ENCODE results near the gene TRIM40. TPM values are rescaled to one million over a fixed set of nuclear protein-coding genes. Genes with fewer than 3 reads are reported as not detected.
A peak's percentile ranks its signal among the peaks of the same experiment; 100 is the strongest.

TRIM40 gene
- 1 to 10 TPM in 1 of 8 experiments, under 1 TPM in 3, not detected in 4; 0.22 to 1.3 (median 0.50) TPM for total RNA-seq

GRCh38 chr6:30135757-30136156 lies at the start of gene TRIM40:
TSS of gene TRIM40 (plus strand) at chr6:30136140. CDS start at chr6:30137037, 897 bp downstream.
- H3K4me3 ChIP-seq, result no peak within 1 kb of the TSS
- no peak within 1 kb of the TSS for H3K27ac ChIP-seq
- no peak for ATAC-seq (replicated peaks in 6 of 8)
- WGBS, 10 experiments, result 0 to 60% (median 53%) methylated on average over 1 to 4 of the region's 4 CpGs; no CpG with 5 or more reads in 3 of the 10 experiments
- no peaks in the 10 kb centered on the region for H3K4me1 ChIP-seq (replicated peaks in 1 of 2)
- in situ Hi-C loops (cut with MboI; ENCODE audit: low pct_unique_long_range_greater_than_20kb in 2 of 9, low sequenced_read_pairs in 9 of 9, unreplicated experiment in 9 of 9), result loop anchor here in 3 of 9 experiments (10.0 to 25.0 kb wide), 2 partner anchors 291 to 298 kb away; partner anchors contain the start of gene HLA-G (in 2 of the 3)

GRCh38 chr6:30087876-30088275 lies 48.1 kb upstream of the TRIM40 start:
- Histone ChIP-seq H3K27ac (no peak overlapping the region), H3K4me1 (replicated peaks in 1 of 2) (no peaks in the 10 kb centered on the region), H3K4me3 (no peak overlapping the region)
- in situ Hi-C loops (cut with MboI; ENCODE audit: low pct_unique_long_range_greater_than_20kb in 2 of 9, low sequenced_read_pairs in 9 of 9, unreplicated experiment in 9 of 9), result no loop called here
- 30 to 100% (median 69%) methylated on average over 1 to 5 of the region's 5 CpGs for WGBS, 10 experiments
- ATAC-seq (replicated peaks in 6 of 8), result no peak

GRCh38 chr6:30091577-30092381 lies 44.2 kb upstream of the TRIM40 start:
- Histone ChIP-seq H3K4me1 (replicated peaks in 1 of 2) (no peaks in the 10 kb centered on the region), H3K4me3 (no peak overlapping the region), H3K27ac (no peak overlapping the region)
- 15 to 80% (median 36%) methylated on average over 1 to 9 of the region's 11 CpGs; no CpG with 5 or more reads in 3 of the 10 experiments for WGBS, 10 experiments
- in situ Hi-C loops (cut with MboI; ENCODE audit: low pct_unique_long_range_greater_than_20kb in 2 of 9, low sequenced_read_pairs in 9 of 9, unreplicated experiment in 9 of 9), result no loop called here
- ATAC-seq (replicated peaks in 6 of 8), result peak in 4 of 8 experiments; percentile 15 to 94 (median 86)

- no peak overlapping the region for H3K27ac ChIP-seq
- ATAC-seq (replicated peaks in 6 of 8), result no peak
- 40 to 100% (median 63%) methylated on average over 1 to 4 of the region's 6 CpGs; no CpG with 5 or more reads in 1 of the 10 experiments for WGBS, 10 experiments
- H3K4me3 ChIP-seq, result no peak overlapping the region
- in situ Hi-C loops (cut with MboI; ENCODE audit: low pct_unique_long_range_greater_than_20kb in 2 of 9, low sequenced_read_pairs in 9 of 9, unreplicated experiment in 9 of 9), result no loop called here
- no peaks in the 10 kb centered on the region for H3K4me1 ChIP-seq (replicated peaks in 1 of 2)
These were observed 42.9 kb upstream of the TRIM40 start for GRCh38 chr6:30092852-30093543.

GRCh38 chr6:30093951-30094661 lies 41.8 kb upstream of the TRIM40 start:
- no peak overlapping the region for H3K27ac ChIP-seq
- ATAC-seq (replicated peaks in 6 of 8), result no peak
- in situ Hi-C loops (cut with MboI; ENCODE audit: low pct_unique_long_range_greater_than_20kb in 2 of 9, low sequenced_read_pairs in 9 of 9, unreplicated experiment in 9 of 9), result no loop called here
- H3K4me1 ChIP-seq (replicated peaks in 1 of 2), result no peaks in the 10 kb centered on the region
- WGBS, 10 experiments, result 20 to 70% (median 60%) methylated on average over 1 to 5 of the region's 5 CpGs; no CpG with 5 or more reads in 1 of the 10 experiments
- H3K4me3 ChIP-seq, result no peak overlapping the region

GRCh38 chr6:30096829-30097228 lies 39.1 kb upstream of the TRIM40 start:
- Histone ChIP-seq H3K27ac (no peak overlapping the region), H3K4me1 (replicated peaks in 1 of 2) (peaks cover 0 to 3% of the 10 kb centered on the region in 2 donors), H3K4me3 (no peak overlapping the region)
- WGBS, 10 experiments, result 0 to 20% (median 6%) methylated on average over 1 of the region's 1 CpG; no CpG with 5 or more reads in 4 of the 10 experiments
- in situ Hi-C loops (cut with MboI; ENCODE audit: low pct_unique_long_range_greater_than_20kb in 2 of 9, low sequenced_read_pairs in 9 of 9, unreplicated experiment in 9 of 9), result no loop called here
- no peak for ATAC-seq (replicated peaks in 6 of 8)

- Histone ChIP-seq H3K4me3 (no peak overlapping the region), H3K4me1 (replicated peaks in 1 of 2) (peaks cover 0 to 3% of the 10 kb centered on the region in 2 donors), H3K27ac (no peak overlapping the region)
- no peak for ATAC-seq (replicated peaks in 6 of 8)
- WGBS, 10 experiments, result 17 to 80% (median 64%) methylated on average over 1 to 4 of the region's 4 CpGs; no CpG with 5 or more reads in 2 of the 10 experiments
- in situ Hi-C loops (cut with MboI; ENCODE audit: low pct_unique_long_range_greater_than_20kb in 2 of 9, low sequenced_read_pairs in 9 of 9, unreplicated experiment in 9 of 9), result no loop called here
These were observed 37.8 kb upstream of the TRIM40 start for GRCh38 chr6:30097902-30098768.

- no peak for ATAC-seq (replicated peaks in 6 of 8)
- Histone ChIP-seq H3K4me3 (no peak overlapping the region), H3K27ac (no peak overlapping the region), H3K4me1 (replicated peaks in 1 of 2) (peaks cover 0 to 3% of the 10 kb centered on the region in 2 donors)
- in situ Hi-C loops (cut with MboI; ENCODE audit: low pct_unique_long_range_greater_than_20kb in 2 of 9, low sequenced_read_pairs in 9 of 9, unreplicated experiment in 9 of 9), result loop anchor here in 1 of 9 experiments (25.0 kb wide), 1 partner anchor 238 kb away; no protein-coding TSS in a partner anchor
- WGBS, 10 experiments, result 0 to 54% (median 14%) methylated on average over 1 to 8 of the region's 8 CpGs; no CpG with 5 or more reads in 2 of the 10 experiments
These were observed 35.8 kb upstream of the TRIM40 start for GRCh38 chr6:30100154-30100553.

GRCh38 chr6:30100585-30101443 lies 35.1 kb upstream of the TRIM40 start:
- Histone ChIP-seq H3K4me3 (no peak overlapping the region), H3K4me1 (replicated peaks in 1 of 2) (peaks cover 0 to 3% of the 10 kb centered on the region in 2 donors), H3K27ac (no peak overlapping the region)
- 0 to 78% (median 17%) methylated on average over 2 to 20 of the region's 47 CpGs; no CpG with 5 or more reads in 1 of the 10 experiments for WGBS, 10 experiments
- in situ Hi-C loops (cut with MboI; ENCODE audit: low pct_unique_long_range_greater_than_20kb in 2 of 9, low sequenced_read_pairs in 9 of 9, unreplicated experiment in 9 of 9), result loop anchor here in 1 of 9 experiments (25.0 kb wide), 1 partner anchor 239 kb away; no protein-coding TSS in a partner anchor
- peak in 7 of 8 experiments; percentile 3 to 30 (median 7) for ATAC-seq (replicated peaks in 6 of 8)

GRCh38 chr6:30101444-30102413 lies 34.2 kb upstream of the TRIM40 start:
- 0 to 9% (median 1%) methylated on average over 1 to 13 of the region's 51 CpGs; no CpG with 5 or more reads in 2 of the 10 experiments for WGBS, 10 experiments
- no peak overlapping the region for H3K27ac ChIP-seq
- peak; percentile 77 to 95 (median 92) for ATAC-seq (replicated peaks in 6 of 8)
- H3K4me1 ChIP-seq (replicated peaks in 1 of 2), result peaks cover 0 to 3% of the 10 kb centered on the region in 2 donors
- in situ Hi-C loops (cut with MboI; ENCODE audit: low pct_unique_long_range_greater_than_20kb in 2 of 9, low sequenced_read_pairs in 9 of 9, unreplicated experiment in 9 of 9), result loop anchor here in 1 of 9 experiments (25.0 kb wide), 1 partner anchor 239 kb away; no protein-coding TSS in a partner anchor
- H3K4me3 ChIP-seq, result peak overlapping the region in 3 of 5 donors; percentile 10 to 20 (median 20)
